GM21423 (cell line): Measurements from ENCODE around the gene SCAF1.

Experiments
- ATAC-seq: cut with Tn5 transposase; IDR thresholded peaks from one replicate; pipeline ENCODE4 v1.9.1; 2021; ENCODE audit warnings: mild to moderate bottlenecking, moderate library complexity; ENCODE audit not compliant: unreplicated experiment

SCAF1 gene

GRCh38 chr19:49641688-49642491 lies at the start of gene SCAF1:
SCAF1 (plus strand) TSS chr19:49642209; CDS start chr19:49645027, 2,818 bp downstream.
- ATAC-seq, result peak; percentile 60

GRCh38 chr19:49592486-49593232 lies 49.4 kb upstream of the SCAF1 start:
- ATAC-seq, result no peak

DNA sequence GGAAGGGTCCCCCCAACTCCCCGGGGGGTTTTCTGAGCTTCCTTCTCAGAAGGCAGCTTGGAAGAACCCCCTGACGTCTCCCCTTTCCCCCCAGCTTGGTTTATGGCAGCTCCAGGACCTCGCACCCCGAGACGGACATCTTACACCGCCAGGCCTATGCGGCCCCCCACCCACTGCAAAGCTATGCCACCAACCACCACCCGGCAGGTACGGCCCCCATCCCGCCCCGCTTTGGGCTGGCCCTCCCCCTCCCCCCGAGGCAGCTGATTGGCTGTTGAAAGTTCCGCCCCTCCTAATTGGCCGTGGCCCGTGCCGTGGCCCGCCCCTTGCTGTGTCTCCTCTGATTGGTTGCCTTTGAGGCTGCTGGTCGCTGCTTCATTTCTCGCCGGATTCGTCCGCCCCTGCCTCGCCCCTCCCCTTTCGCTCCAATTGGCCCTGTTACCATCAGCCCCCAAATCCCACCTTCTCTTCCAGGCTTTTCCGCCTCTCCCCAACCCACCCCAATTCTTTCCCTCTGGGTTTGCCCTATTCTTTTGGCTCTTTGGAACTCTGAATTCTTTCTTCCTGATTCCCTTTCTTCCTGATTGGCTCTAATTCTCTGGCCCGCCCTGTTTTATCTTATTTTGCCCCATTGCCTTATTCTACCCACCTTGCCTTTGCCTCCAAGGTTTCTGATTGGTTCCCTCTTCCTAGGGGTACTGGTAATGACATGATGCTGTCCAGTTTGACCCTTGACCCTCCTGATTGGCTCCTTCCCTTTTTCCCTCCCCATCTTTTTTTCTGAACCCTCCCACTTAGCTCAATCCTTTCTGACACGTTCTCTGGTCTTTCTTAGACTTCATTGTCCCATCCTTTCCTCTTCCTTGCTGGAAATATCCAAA lies 48.5 kb upstream of the SCAF1 start:
- ATAC-seq, result peak; percentile 39

DNA sequence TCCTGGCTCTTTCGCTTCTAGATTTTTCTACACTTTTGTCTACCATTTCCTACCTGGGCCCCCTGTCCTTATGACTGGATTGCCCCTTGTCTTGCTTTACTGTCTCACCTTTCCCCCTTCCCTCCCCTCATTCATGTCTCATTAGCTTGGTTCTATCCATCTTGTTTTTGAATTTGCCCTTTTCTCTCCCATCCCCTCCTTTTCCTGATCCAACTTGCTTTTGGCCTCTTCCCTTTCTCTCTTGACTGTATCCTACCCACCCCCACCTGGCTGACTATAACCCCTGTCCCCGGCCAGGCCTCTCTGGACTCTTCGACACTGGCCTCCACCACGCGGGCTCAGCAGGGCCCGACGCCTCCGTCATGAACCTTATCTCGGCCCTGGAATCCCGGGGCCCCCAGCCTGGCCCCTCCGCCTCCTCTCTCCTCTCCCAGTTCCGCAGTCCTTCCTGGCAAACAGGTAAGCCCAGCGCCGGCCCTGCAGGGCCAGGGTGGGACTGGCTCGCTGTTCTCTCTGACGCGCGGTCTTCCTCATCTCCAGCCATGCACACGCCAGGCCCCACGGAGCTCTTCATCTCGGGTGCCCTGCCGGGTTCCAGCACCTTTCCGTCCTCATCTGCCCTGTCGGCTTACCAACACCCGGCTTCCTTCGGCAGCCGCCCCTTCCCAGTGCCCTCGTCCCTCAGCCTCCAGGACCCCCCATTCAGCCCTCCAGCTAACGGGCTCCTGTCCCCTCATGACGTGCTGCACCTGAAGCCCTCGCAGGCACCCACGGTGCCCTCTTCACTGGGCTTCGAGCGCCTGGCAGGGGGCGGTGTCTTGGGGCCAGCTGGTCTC lies 47.6 kb upstream of the SCAF1 start:
- no peak for ATAC-seq

DNA sequence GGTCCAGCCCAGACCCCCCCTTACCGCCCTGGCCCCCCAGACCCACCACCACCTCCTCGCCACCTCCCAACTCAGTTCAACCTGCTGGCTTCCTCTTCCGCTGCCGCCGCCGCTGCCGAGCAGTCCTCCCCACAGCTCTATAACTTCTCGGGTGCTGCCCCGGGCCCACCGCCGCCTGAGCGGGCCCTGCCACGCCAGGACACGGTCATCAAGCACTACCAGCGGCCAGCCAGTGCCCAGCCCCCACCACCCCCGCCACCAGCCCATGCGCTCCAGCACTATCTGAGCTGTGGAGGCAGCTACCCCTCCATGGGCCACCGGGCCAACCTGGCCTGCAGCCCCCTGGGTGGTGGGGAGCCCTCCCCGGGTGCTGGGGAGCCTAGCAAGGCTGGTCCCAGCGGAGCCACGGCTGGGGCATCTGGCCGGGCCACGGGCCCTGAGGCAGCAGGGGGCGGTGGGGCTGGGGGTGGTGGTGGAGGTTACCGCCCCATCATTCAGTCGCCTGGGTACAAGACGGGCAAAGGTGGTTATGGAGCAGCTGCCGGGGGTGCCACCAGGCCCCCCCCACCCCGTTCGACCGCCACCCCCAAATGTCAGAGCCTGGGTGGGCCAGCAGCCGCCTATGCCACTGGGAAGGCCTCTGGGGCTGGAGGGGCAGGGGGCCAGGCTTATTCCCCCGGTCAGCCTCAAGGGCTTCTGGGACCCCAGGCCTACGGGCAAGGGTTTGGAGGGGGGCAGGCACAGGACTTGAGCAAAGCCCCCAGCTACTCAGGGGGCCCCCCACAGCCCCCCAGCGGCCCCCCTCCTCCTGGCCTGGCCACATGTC lies 46.8 kb upstream of the SCAF1 start:
- ATAC-seq, result no peak

DNA sequence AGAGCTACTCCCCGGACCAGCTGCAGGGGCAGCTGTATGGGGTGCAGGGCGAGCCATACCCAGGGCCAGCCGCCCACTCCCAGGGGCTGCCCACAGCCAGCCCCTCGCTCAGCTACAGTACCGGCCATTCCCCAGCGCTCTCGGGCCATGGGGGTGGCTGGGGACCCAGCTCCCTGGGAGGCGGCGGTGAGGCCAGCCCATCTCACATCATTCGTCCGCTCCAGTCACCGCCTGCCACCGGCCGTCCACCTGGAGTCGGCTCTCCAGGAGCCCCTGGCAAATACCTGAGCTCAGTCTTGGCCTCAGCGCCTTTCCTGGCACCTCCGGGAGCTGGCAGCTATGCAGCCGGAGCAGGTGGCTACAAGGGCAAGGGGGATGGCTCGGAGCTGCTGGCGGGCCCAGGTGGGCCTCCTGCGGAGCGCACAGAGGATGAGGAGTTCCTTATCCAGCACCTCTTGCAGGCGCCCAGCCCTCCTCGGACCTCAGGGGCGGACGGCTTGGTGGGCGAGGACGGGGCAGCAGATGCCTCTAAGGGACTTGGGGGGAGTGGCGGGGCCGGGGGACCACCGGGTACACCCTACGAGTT lies 46.1 kb upstream of the SCAF1 start:
- ATAC-seq, result no peak

GRCh38 chr19:49596407-49596806 lies 45.6 kb upstream of the SCAF1 start:
- ATAC-seq, result no peak

- no peak for ATAC-seq
These were observed 44.9 kb upstream of the SCAF1 start for GRCh38 chr19:49596954-49597702.

DNA sequence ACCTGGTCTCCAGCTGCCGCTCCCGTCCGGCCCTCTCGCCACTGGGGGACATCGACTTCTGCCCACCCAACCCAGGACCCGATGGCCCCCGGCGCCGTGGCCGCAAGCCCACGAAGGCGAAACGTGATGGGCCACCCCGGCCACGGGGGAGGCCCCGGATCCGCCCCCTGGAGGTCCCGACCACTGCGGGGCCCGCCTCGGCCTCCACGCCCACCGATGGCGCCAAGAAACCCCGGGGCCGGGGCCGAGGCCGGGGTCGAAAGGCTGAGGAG lies 44.4 kb upstream of the SCAF1 start:
- ATAC-seq, result no peak

DNA sequence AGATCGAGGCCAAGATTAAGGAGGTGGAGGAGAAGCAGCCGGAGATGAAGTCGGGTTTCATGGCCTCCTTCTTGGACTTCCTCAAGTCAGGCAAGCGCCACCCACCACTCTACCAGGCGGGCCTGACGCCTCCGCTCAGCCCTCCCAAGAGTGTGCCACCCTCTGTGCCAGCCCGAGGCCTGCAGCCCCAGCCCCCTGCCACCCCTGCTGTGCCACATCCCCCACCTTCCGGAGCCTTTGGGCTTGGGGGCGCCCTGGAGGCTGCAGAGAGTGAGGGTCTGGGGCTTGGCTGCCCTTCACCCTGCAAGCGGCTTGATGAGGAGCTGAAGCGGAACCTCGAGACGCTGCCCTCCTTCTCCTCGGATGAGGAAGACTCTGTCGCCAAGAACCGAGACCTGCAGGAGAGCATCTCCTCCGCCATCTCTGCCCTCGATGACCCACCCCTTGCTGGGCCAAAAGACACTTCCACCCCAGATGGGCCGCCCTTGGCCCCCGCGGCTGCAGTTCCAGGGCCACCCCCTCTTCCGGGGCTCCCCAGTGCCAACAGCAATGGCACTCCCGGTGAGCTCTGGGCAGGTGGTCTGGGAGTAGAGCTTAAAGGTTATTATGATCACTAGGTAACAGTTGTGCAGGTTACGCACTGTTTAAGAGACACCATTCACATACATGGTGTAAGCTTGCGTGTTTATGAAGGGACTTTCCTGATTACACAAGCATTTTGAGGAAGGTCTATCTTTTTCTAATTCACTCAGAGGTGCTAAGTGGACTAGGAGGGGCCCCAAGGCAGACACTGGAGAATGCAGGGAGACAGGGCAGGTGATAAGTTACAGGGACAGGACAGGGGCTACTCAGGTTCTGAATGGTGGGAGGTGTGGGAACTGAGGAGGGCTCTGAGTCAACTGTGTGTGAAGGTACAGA lies 42.4 kb upstream of the SCAF1 start:
- ATAC-seq, result no peak

GRCh38 chr19:49601482-49602038 lies 40.4 kb upstream of the SCAF1 start:
- no peak for ATAC-seq

- ATAC-seq, result no peak
These were observed 39.2 kb upstream of the SCAF1 start for GRCh38 chr19:49602806-49603205.

- ATAC-seq, result no peak
These were observed 36.4 kb upstream of the SCAF1 start for GRCh38 chr19:49605605-49606004.

- no peak for ATAC-seq
These were observed 32.4 kb upstream of the SCAF1 start for GRCh38 chr19:49609499-49610092.

DNA sequence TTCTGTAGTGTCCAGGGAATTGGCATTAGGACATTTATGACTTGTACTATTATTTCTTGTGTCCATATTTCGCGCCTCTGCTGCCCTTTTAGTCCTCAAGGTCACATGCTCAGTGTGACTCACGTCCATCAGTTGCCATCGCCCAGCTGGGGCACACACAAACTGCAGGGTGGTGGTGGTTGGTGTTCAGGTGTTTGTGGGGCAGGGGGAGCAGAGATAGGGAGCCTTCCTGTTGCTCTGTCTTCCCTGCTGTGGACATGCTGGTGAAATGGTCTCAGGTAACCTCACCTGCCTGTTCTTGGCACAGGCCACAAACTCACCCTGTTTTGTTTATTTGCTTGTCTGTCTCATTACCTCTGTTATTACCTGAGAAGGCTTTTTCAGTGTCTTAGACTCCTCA lies 28.6 kb upstream of the SCAF1 start:
- no peak for ATAC-seq

GRCh38 chr19:49614096-49614833 lies 27.7 kb upstream of the SCAF1 start:
- ATAC-seq, result no peak
